HepG2 (cell line): ENCODE data around the gene XAGE2. TPM values are rescaled to one million over a fixed set of nuclear protein-coding genes. Genes with fewer than 3 reads are reported as not detected.

Experiments used
- ATAC-seq: fragments of 200-7000 bp; cut with Tn5 transposase; 3 replicates; pipeline ENCODE4 v1.9.1; 2020; ENCODE audit warnings: mild to moderate bottlenecking, moderate library complexity
- BruUV-seq: library from RNA; stranded (reverse); fragments of 400-500 nt; replicated peaks from 2 replicates; lab custom pipeline; 2021; lab: Mats Ljungman, UMichigan
- CTCF ChIA-PET: fragments of 300-600 bp; formaldehyde crosslinking; extraction: SDS; loops from one replicate; lab custom pipeline; 2021; ENCODE audit warnings: low total read pairs, inconsistent platforms, low intra/inter-chr PET ratio; lab: Yijun Ruan, JAX
- POLR2A ChIA-PET: fragments of 350-600 bp; sonication (Branson Sonifier 250); formaldehyde crosslinking; loops from one replicate; lab custom pipeline; 2020; ENCODE audit warnings: antibody characterized with exemption, inconsistent platforms; lab: Yijun Ruan, JAX
- DNase-seq: peaks from one replicate; pipeline ENCODE4 v3.0.0-alpha.2; 2015; ENCODE audit warnings: low spot score
- FAIRE-seq: peaks from 3 replicates; lab custom pipeline; 2011; peaks lifted over from hg19 to GRCh38; lab: Jason Lieb, UNC
- H2AFZ ChIP-seq: one replicate; pipeline ENCODE4 v1.6.1; 2011; ENCODE audit warnings: low read length, inconsistent platforms
- H3K27ac ChIP-seq: fragments of 300-600 bp; 3 replicates; pipeline ENCODE4 v1.8.0; 2011; ENCODE audit warnings: mixed run types, mild to moderate bottlenecking, mixed read lengths, low read length, inconsistent platforms; ENCODE audit not compliant: insufficient read depth; ENCODE audit errors: extremely low read length
- H3K27me3 ChIP-seq, 2 experiments: fragments of 200-600 bp in 1 of 2; 2 replicates in 1 of 2; 3 replicates in 1 of 2; pipeline versions ENCODE4 v1.6.0 to v1.8.0; 2011; ENCODE audit warnings: low read length in 2 of 2, mild to moderate bottlenecking in 2 of 2, moderate library complexity in 2 of 2, inconsistent platforms in 1 of 2; ENCODE audit not compliant: insufficient read depth in 2 of 2, control insufficient read depth in 1 of 2
- H3K36me3 ChIP-seq, 2 experiments: fragments of 200-600 bp in 1 of 2; replicated peaks in 1 of 2; 2 replicates in 1 of 2; 3 replicates in 1 of 2; pipeline versions ENCODE4 v1.5.1 to v1.8.0; 2011; ENCODE audit warnings: low read length in 2 of 2, inconsistent platforms in 1 of 2; ENCODE audit not compliant: insufficient read depth in 2 of 2, control insufficient read depth in 1 of 2
- H3K4me1 ChIP-seq: 2 replicates; pipeline ENCODE4 v1.5.1; 2012; ENCODE audit warnings: low read length, inconsistent platforms; ENCODE audit not compliant: insufficient read depth
- H3K4me2 ChIP-seq: 2 replicates; pipeline ENCODE4 v1.6.0; 2011; ENCODE audit warnings: low read depth, low read length, inconsistent platforms
- H3K4me3 ChIP-seq, 3 experiments: fragments of 200-600 bp in 1 of 3; sonication (generic), shearing (Covaris generic) in 1 of 3; replicated peaks in 1 of 3; 2 replicates each; pipeline ENCODE4 v1.5.1; 2011 to 2016; ENCODE audit warnings: low read length in 3 of 3, inconsistent platforms in 2 of 3, low read depth in 2 of 3, mild to moderate bottlenecking in 2 of 3, control low read depth in 1 of 3, mixed read lengths in 1 of 3; ENCODE audit not compliant: insufficient read depth in 1 of 3
- H3K79me2 ChIP-seq: one replicate; pipeline ENCODE4 v1.6.1; 2011; ENCODE audit warnings: low read length, inconsistent platforms; ENCODE audit not compliant: insufficient read depth
- H3K9ac ChIP-seq: 2 replicates; pipeline ENCODE4 v1.6.0; 2011; ENCODE audit warnings: mild to moderate bottlenecking, low read depth, low read length, inconsistent platforms; ENCODE audit not compliant: insufficient read depth
- H3K9me3 ChIP-seq: 2 replicates; pipeline ENCODE4 v1.5.1; 2012; ENCODE audit warnings: mild to moderate bottlenecking, low read length
- H4K20me1 ChIP-seq: 2 replicates; pipeline ENCODE4 v1.6.0; 2011; ENCODE audit warnings: inconsistent platforms, mild to moderate bottlenecking, low read length, moderate library complexity; ENCODE audit not compliant: insufficient read depth
- DNMT1 ChIP-seq: sonication (generic); formaldehyde crosslinking; IDR thresholded peaks from 2 replicates; pipeline ENCODE4 v1.5.1; 2020; ENCODE audit warnings: mild to moderate bottlenecking, missing genetic modification reagents
- GATA4 ChIP-seq: sonication (generic); IDR thresholded peaks from 2 replicates; pipeline ENCODE4 v1.6.1; 2016; ENCODE audit warnings: antibody characterized with exemption, low read depth, borderline replicate concordance
- SMAD3 ChIP-seq: sonication (generic); formaldehyde crosslinking; IDR thresholded peaks from 2 replicates; pipeline ENCODE4 v1.4.0; 2020; ENCODE audit warnings: missing genetic modification reagents
- ZFAT ChIP-seq: sonication (generic); formaldehyde crosslinking; conservative IDR thresholded peaks from 2 replicates; pipeline ENCODE4 v1.8.1; 2023; ENCODE audit warnings: missing genetic modification reagents, inconsistent platforms
- ZNF124 ChIP-seq: sonication (generic); formaldehyde crosslinking; IDR thresholded peaks from 2 replicates; pipeline ENCODE4 v1.4.0; 2020; ENCODE audit warnings: missing genetic modification reagents
- ZNF160 ChIP-seq: sonication (generic); formaldehyde crosslinking; IDR thresholded peaks from 2 replicates; pipeline ENCODE4 v1.8.0; 2022; ENCODE audit warnings: mild to moderate bottlenecking, inconsistent platforms, missing genetic modification reagents
- ZNF20 ChIP-seq: sonication (generic); formaldehyde crosslinking; IDR thresholded peaks from 2 replicates; pipeline ENCODE4 v1.4.0; 2020; ENCODE audit warnings: mild to moderate bottlenecking, moderate library complexity, missing genetic modification reagents
- ZNF558 ChIP-seq: sonication (generic); formaldehyde crosslinking; IDR thresholded peaks from 2 replicates; pipeline ENCODE4 v1.9.0; 2022; ENCODE audit warnings: mild to moderate bottlenecking, missing genetic modification reagents, borderline replicate concordance
- WGBS: methylation state at CpG from one replicate; pipeline ENCODE4 v1.1.6; 2017; ENCODE audit warnings: low lambda C conversion rate; 5-methylcytosine and 5-hydroxymethylcytosine counted together
- in situ Hi-C: cut with HindIII; loops from 2 replicates; pipeline ENCODE4 v1.10.0; 2017; ENCODE audit warnings: low pct_unique_long_range_greater_than_20kb; ENCODE audit not compliant: extremely low pct_ligation_motif_present
- intact Hi-C: fragments of 100-400 bp; cut with micrococcal nuclease; formaldehyde crosslinking; loops from one replicate; pipeline ENCODE4 v1.10.0; 2022; ENCODE audit not compliant: unreplicated experiment
- polyA plus RNA-seq, 8 experiments: library from polyadenylated mRNA; depleted of rRNA in 3 of 8; stranded (reverse) in 7 of 8; unstranded in 1 of 8; fragments of >200 nt; fragmentation: Illumina TruSeq in 4 of 8; extraction: Trizol in 4 of 8; gene quantifications; 2 replicates each; pipeline versions ENCODE4 v1.2.1 to v1.2.3, GENCODE V29; 2011 to 2016; ENCODE audit warnings: low read depth in 4 of 8, missing spikeins in 1 of 8, mixed read lengths in 1 of 8; ENCODE audit not compliant: insufficient read depth in 1 of 8
- total RNA-seq, 5 experiments: library from RNA; depleted of rRNA; stranded (reverse); fragments of >200 nt; fragmentation: Illumina TruSeq; extraction: Trizol; gene quantifications; 2 replicates each; pipeline ENCODE4 v1.2.3, GENCODE V29; 2016; ENCODE audit warnings: low read depth in 1 of 5
- TF ChIP-seq, protein P1 (sequence below): sonication (generic); formaldehyde crosslinking; IDR thresholded peaks from 2 replicates; pipeline ENCODE4 v1.4.0; 2020; ENCODE audit warnings: missing genetic modification reagents
- TF ChIP-seq, protein P2 (sequence below): sonication (generic); formaldehyde crosslinking; IDR thresholded peaks from 2 replicates; pipeline ENCODE4 v1.5.0; 2020; ENCODE audit warnings: mild to moderate bottlenecking, missing genetic modification reagents
- TF ChIP-seq, protein P3 (sequence below): sonication (generic); formaldehyde crosslinking; IDR thresholded peaks from 2 replicates; pipeline ENCODE4 v1.5.1; 2020; ENCODE audit warnings: mild to moderate bottlenecking, missing genetic modification reagents, moderate library complexity
- TF ChIP-seq, protein P4 (sequence below): sonication (generic); formaldehyde crosslinking; IDR thresholded peaks from 2 replicates; pipeline ENCODE4 v1.4.0; 2020; ENCODE audit warnings: mild to moderate bottlenecking, missing genetic modification reagents

The XAGE2 gene
- total and polyA plus RNA-seq, 2 of the 13 experiments (the other 11 are each of a cell fraction or from before 2014, with no cell fraction given) = not detected

DNA sequence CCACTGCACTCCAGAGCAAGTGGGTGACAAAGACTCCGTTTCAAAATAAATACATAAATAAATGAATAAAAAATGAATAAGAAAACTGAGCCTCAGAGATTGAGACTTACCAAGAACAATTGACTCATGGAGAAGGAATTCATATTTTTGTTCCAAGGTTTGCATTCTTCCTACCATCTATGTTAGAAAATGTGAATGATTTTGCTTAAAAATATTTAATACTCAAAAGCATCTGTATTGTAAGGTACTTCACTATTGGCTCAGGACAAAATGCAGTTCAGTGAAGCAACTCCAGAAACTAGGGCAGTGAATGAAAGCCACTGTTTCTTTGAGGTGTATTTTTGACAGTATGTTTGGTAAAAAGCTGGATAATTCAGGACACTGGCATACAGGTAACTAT, 54.1 kb downstream of the XAGE2 start (continued):
- TF ChIP-seq, protein P1, sequence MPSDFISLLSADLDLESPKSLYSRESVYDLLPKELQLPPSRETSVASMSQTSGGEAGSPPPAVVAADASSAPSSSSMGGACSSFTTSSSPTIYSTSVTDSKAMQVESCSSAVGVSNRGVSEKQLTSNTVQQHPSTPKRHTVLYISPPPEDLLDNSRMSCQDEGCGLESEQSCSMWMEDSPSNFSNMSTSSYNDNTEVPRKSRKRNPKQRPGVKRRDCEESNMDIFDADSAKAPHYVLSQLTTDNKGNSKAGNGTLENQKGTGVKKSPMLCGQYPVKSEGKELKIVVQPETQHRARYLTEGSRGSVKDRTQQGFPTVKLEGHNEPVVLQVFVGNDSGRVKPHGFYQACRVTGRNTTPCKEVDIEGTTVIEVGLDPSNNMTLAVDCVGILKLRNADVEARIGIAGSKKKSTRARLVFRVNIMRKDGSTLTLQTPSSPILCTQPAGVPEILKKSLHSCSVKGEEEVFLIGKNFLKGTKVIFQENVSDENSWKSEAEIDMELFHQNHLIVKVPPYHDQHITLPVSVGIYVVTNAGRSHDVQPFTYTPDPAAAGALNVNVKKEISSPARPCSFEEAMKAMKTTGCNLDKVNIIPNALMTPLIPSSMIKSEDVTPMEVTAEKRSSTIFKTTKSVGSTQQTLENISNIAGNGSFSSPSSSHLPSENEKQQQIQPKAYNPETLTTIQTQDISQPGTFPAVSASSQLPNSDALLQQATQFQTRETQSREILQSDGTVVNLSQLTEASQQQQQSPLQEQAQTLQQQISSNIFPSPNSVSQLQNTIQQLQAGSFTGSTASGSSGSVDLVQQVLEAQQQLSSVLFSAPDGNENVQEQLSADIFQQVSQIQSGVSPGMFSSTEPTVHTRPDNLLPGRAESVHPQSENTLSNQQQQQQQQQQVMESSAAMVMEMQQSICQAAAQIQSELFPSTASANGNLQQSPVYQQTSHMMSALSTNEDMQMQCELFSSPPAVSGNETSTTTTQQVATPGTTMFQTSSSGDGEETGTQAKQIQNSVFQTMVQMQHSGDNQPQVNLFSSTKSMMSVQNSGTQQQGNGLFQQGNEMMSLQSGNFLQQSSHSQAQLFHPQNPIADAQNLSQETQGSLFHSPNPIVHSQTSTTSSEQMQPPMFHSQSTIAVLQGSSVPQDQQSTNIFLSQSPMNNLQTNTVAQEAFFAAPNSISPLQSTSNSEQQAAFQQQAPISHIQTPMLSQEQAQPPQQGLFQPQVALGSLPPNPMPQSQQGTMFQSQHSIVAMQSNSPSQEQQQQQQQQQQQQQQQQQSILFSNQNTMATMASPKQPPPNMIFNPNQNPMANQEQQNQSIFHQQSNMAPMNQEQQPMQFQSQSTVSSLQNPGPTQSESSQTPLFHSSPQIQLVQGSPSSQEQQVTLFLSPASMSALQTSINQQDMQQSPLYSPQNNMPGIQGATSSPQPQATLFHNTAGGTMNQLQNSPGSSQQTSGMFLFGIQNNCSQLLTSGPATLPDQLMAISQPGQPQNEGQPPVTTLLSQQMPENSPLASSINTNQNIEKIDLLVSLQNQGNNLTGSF (CRISPR knock-in tag) = no peak
- TF ChIP-seq, protein P2, sequence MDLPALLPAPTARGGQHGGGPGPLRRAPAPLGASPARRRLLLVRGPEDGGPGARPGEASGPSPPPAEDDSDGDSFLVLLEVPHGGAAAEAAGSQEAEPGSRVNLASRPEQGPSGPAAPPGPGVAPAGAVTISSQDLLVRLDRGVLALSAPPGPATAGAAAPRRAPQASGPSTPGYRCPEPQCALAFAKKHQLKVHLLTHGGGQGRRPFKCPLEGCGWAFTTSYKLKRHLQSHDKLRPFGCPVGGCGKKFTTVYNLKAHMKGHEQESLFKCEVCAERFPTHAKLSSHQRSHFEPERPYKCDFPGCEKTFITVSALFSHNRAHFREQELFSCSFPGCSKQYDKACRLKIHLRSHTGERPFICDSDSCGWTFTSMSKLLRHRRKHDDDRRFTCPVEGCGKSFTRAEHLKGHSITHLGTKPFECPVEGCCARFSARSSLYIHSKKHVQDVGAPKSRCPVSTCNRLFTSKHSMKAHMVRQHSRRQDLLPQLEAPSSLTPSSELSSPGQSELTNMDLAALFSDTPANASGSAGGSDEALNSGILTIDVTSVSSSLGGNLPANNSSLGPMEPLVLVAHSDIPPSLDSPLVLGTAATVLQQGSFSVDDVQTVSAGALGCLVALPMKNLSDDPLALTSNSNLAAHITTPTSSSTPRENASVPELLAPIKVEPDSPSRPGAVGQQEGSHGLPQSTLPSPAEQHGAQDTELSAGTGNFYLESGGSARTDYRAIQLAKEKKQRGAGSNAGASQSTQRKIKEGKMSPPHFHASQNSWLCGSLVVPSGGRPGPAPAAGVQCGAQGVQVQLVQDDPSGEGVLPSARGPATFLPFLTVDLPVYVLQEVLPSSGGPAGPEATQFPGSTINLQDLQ (CRISPR knock-in tag) = no peak

DNA sequence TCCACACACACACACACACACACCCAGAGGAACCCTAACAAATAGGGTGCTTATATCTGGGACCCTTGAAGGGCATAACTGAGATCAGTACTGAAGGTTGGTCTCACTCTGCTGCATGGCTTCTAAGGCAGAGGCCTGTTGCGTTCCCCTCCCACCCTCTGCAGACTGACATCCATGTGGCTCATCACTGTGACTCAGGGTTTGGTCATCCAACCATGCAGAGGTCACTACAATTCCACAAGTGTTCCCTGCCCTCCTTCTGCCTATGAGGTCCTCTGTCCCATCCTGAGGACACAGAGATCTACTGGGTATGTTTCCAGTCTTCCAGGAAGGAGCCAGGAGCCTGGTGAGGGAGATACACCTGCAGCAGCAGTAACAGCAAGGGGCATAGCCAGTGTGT, 55.8 kb downstream of the XAGE2 start:
- no peaks in the 10 kb centered on the region for H3K9me3 ChIP-seq
- no peak for FAIRE-seq
- no peaks in the 10 kb centered on the region for H3K27me3 ChIP-seq
- no peak for ATAC-seq
- no peak overlapping the region for H3K4me2 ChIP-seq
- intact Hi-C loops = no loop called here
- CTCF ChIA-PET = no interaction called here
- H3K27ac ChIP-seq = no peak overlapping the region
- no peaks in the 10 kb centered on the region for H4K20me1 ChIP-seq
- H3K79me2 ChIP-seq = no peaks in the 10 kb centered on the region
- H3K9ac ChIP-seq = no peak overlapping the region
- no peaks in the 10 kb centered on the region for H3K36me3 ChIP-seq
- H2AFZ ChIP-seq = no peak overlapping the region
- H3K4me1 ChIP-seq = no peaks in the 10 kb centered on the region
- WGBS = no CpG with 5 or more reads among the region's 1 CpG
- no peak overlapping the region for H3K4me3 ChIP-seq
- in situ Hi-C loops = no loop called here
- POLR2A ChIA-PET = no interaction called here
- BruUV-seq = no TSS peak
- DNase-seq = no peak
- TF ChIP-seq ZNF160 (CRISPR knock-in tag) = no peak
- TF ChIP-seq ZNF558 (CRISPR knock-in tag) = no peak
- no peak for TF ChIP-seq ZNF20
- no peak for TF ChIP-seq GATA4
- TF ChIP-seq, protein P3, sequence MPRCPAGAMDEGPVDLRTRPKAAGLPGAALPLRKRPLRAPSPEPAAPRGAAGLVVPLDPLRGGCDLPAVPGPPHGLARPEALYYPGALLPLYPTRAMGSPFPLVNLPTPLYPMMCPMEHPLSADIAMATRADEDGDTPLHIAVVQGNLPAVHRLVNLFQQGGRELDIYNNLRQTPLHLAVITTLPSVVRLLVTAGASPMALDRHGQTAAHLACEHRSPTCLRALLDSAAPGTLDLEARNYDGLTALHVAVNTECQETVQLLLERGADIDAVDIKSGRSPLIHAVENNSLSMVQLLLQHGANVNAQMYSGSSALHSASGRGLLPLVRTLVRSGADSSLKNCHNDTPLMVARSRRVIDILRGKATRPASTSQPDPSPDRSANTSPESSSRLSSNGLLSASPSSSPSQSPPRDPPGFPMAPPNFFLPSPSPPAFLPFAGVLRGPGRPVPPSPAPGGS = no peak
- TF ChIP-seq, protein P4, sequence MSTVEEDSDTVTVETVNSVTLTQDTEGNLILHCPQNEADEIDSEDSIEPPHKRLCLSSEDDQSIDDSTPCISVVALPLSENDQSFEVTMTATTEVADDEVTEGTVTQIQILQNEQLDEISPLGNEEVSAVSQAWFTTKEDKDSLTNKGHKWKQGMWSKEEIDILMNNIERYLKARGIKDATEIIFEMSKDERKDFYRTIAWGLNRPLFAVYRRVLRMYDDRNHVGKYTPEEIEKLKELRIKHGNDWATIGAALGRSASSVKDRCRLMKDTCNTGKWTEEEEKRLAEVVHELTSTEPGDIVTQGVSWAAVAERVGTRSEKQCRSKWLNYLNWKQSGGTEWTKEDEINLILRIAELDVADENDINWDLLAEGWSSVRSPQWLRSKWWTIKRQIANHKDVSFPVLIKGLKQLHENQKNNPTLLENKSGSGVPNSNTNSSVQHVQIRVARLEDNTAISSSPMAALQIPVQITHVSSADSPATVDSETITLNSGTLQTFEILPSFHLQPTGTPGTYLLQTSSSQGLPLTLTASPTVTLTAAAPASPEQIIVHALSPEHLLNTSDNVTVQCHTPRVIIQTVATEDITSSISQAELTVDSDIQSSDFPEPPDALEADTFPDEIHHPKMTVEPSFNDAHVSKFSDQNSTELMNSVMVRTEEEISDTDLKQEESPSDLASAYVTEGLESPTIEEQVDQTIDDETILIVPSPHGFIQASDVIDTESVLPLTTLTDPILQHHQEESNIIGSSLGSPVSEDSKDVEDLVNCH (CRISPR knock-in tag) = no peak
- TF ChIP-seq ZFAT (CRISPR knock-in tag) = no peak
- no peak for TF ChIP-seq ZNF124 (CRISPR knock-in tag)
- TF ChIP-seq SMAD3 = no peak
- TF ChIP-seq DNMT1 = no peak
